OCI-LY1 (cell line): ENCODE results near the gene SF3B3.

Source experiments
- H2AFZ ChIP-seq: fragments of 200-600 bp; sonication (generic), shearing (Covaris generic); 2 replicates; pipeline ENCODE4 v1.6.0; 2014; ENCODE audit warnings: antibody characterized with exemption, mild to moderate bottlenecking, low read length
- H3F3A ChIP-seq: fragments of 200-600 bp; sonication (generic), shearing (Covaris generic); 2 replicates; pipeline ENCODE4 v1.6.0; 2014; ENCODE audit warnings: mild to moderate bottlenecking, antibody characterized with exemption, low read length, moderate library complexity; ENCODE audit not compliant: insufficient read depth
- H3K27ac ChIP-seq: fragments of 200-600 bp; sonication (generic); 2 replicates; pipeline ENCODE4 v1.5.1; 2014; ENCODE audit warnings: low read length, mixed run types, mild to moderate bottlenecking, low read depth; ENCODE audit not compliant: poor library complexity, severe bottlenecking
- H3K27me3 ChIP-seq: fragments of 200-600 bp; sonication (generic); 2 replicates; pipeline ENCODE4 v1.6.0; 2014; ENCODE audit warnings: antibody characterized with exemption, mild to moderate bottlenecking, low read length, moderate library complexity; ENCODE audit not compliant: insufficient read depth
- H3K36me3 ChIP-seq: fragments of 200-600 bp; sonication (generic); 2 replicates; pipeline ENCODE4 v1.6.1; 2014; ENCODE audit warnings: mild to moderate bottlenecking, antibody characterized with exemption, low read length, moderate library complexity, mixed read lengths; ENCODE audit not compliant: insufficient read depth
- H3K4me1 ChIP-seq: fragments of 200-600 bp; sonication (generic); 2 replicates; pipeline ENCODE4 v1.5.1; 2014; ENCODE audit warnings: mild to moderate bottlenecking, low read length, moderate library complexity; ENCODE audit not compliant: insufficient read depth, severe bottlenecking
- H3K4me2 ChIP-seq: fragments of 200-600 bp; sonication (generic), shearing (Covaris generic); 2 replicates; pipeline ENCODE4 v1.6.1; 2014; ENCODE audit warnings: low read length
- H3K4me3 ChIP-seq: fragments of 200-600 bp; sonication (generic); 2 replicates; pipeline ENCODE4 v1.5.1; 2014; ENCODE audit warnings: low read length, low read depth, mild to moderate bottlenecking, mixed read lengths; ENCODE audit not compliant: poor library complexity, severe bottlenecking
- H3K79me2 ChIP-seq: fragments of 200-600 bp; shearing (Covaris generic); 2 replicates; pipeline ENCODE4 v1.6.1; 2016; ENCODE audit warnings: mixed run types, low read length, mixed read lengths; ENCODE audit not compliant: insufficient read depth
- H3K9ac ChIP-seq: fragments of 200-600 bp; sonication (generic), shearing (Covaris generic); 2 replicates; pipeline ENCODE4 v1.6.1; 2014; ENCODE audit warnings: mild to moderate bottlenecking, low read length, mixed read lengths
- H3K9me2 ChIP-seq: fragments of 200-600 bp; sonication (generic), shearing (Covaris generic); 2 replicates; pipeline ENCODE4 v1.6.1; 2014; ENCODE audit warnings: low read depth, mild to moderate bottlenecking, low read length, mixed read lengths
- H3K9me3 ChIP-seq: fragments of 200-600 bp; shearing (Covaris generic); 2 replicates; pipeline ENCODE4 v1.6.1; 2014; ENCODE audit warnings: low read length, mixed read lengths
- H4K20me1 ChIP-seq: fragments of 200-600 bp; sonication (generic), shearing (Covaris generic); 2 replicates; pipeline ENCODE4 v1.6.0; 2016; ENCODE audit warnings: mild to moderate bottlenecking, low read length; ENCODE audit not compliant: insufficient read depth
- CTCF ChIP-seq: fragments of 200-600 bp; sonication (generic), shearing (Covaris generic); IDR thresholded peaks from 2 replicates; pipeline ENCODE4 v1.5.1; 2017; ENCODE audit warnings: mild to moderate bottlenecking, antibody characterized with exemption, low read length, moderate library complexity, mixed read lengths
- EZH2 ChIP-seq: fragments of 200-600 bp; sonication (generic), shearing (Covaris generic); IDR thresholded peaks from 2 replicates; pipeline ENCODE4 v1.8.0; 2017; ENCODE audit warnings: borderline replicate concordance, mixed run types, mild to moderate bottlenecking, antibody characterized with exemption, low read length, moderate library complexity, mixed read lengths

The SF3B3 gene

GRCh38 chr16:70552675-70553074 lies 29.1 kb downstream of the SF3B3 start:
- TF ChIP-seq EZH2 (no peak), CTCF (no peak)

GRCh38 chr16:70553645-70554044 lies 30.0 kb downstream of the SF3B3 start:
- Histone ChIP-seq H3K79me2 (peaks cover 21% of the 10 kb centered on the region; the same call in 1 of the 2 replicates), H3K36me3 (peaks cover 100% of the 10 kb centered on the region), H3K4me2 (no peak overlapping the region), H3K27ac (no peak overlapping the region), H3K27me3 (no peaks in the 10 kb centered on the region), H3K9me2 (no peaks in the 10 kb centered on the region), H3K4me3 (no peak overlapping the region), H4K20me1 (peaks cover 7% of the 10 kb centered on the region; the same call in 1 of the 2 replicates), H3F3A (peaks cover 2% of the 10 kb centered on the region; the same call in 1 of the 2 replicates), H3K9ac (no peak overlapping the region), H3K4me1 (no peaks in the 10 kb centered on the region), H2AFZ (no peak overlapping the region), H3K9me3 (no peaks in the 10 kb centered on the region)
- TF ChIP-seq EZH2 = no peak
- TF ChIP-seq CTCF = no peak

More at GRCh38 chr16:70552675-70553074, 29.1 kb downstream of the SF3B3 start:
- H3K27ac ChIP-seq = no peak overlapping the region
- no peaks in the 10 kb centered on the region for H3K9me3 ChIP-seq
- no peaks in the 10 kb centered on the region for H3K27me3 ChIP-seq
- peaks cover 10% of the 10 kb centered on the region for H4K20me1 ChIP-seq
- H3K36me3 ChIP-seq = peaks cover 100% of the 10 kb centered on the region
- H3K4me3 ChIP-seq = no peak overlapping the region
- H3K9me2 ChIP-seq = no peaks in the 10 kb centered on the region
- no peak overlapping the region for H2AFZ ChIP-seq
- no peaks in the 10 kb centered on the region for H3K4me1 ChIP-seq
- no peak overlapping the region for H3K9ac ChIP-seq
- H3F3A ChIP-seq = 0 out of 2 replicates have a peak, but pooled peaks cover 2% of the 10 kb centered on the region
- H3K4me2 ChIP-seq = no peak overlapping the region
- H3K79me2 ChIP-seq = peaks cover 28% of the 10 kb centered on the region; the same call in 1 of the 2 replicates

- Histone ChIP-seq H3K4me3 (no peak overlapping the region), H2AFZ (no peak overlapping the region), H3F3A (peaks cover 2% of the 10 kb centered on the region; the same call in 1 of the 2 replicates), H3K27ac (no peak overlapping the region), H3K9me3 (no peaks in the 10 kb centered on the region), H3K9ac (no peak overlapping the region), H3K27me3 (no peaks in the 10 kb centered on the region), H3K79me2 (0 out of 2 replicates have a peak, but pooled peaks cover 4% of the 10 kb centered on the region), H3K4me2 (no peak overlapping the region), H3K36me3 (peaks cover 98% of the 10 kb centered on the region), H3K4me1 (no peaks in the 10 kb centered on the region), H3K9me2 (no peaks in the 10 kb centered on the region), H4K20me1 (0 out of 2 replicates have a peak, but pooled peaks cover 4% of the 10 kb centered on the region)
- TF ChIP-seq EZH2 (no peak), CTCF (no peak)
Measured at GRCh38 chr16:70556063-70556462, 32.4 kb downstream of the SF3B3 start.
